Heart right ventricle (tissue), 16 donors: Measurements from ENCODE around the gene HOXA6. TPM values are rescaled to one million over a fixed set of nuclear protein-coding genes. Genes with fewer than 3 reads are reported as not detected.

Experiments
- ATAC-seq, 8 donors: fragments of 200-7000 bp; cut with Tn5 transposase; one replicate each; pipeline ENCODE4 v1.9.1; 2020; ENCODE audit warnings: mild to moderate bottlenecking in 8 of 8, moderate library complexity in 8 of 8, moderate number of reproducible peaks in 1 of 8
- DNase-seq, 2 donors: peaks; one replicate each; pipeline ENCODE4 v3.0.0-alpha.2; 2020
- H3K27ac ChIP-seq, 10 donors: fragments of 200-600 bp; sonication (generic) in 2 of 10; one replicate each; pipeline versions ENCODE4 v1.5.0 to v1.8.0; 2020 to 2022; ENCODE audit warnings: mild to moderate bottlenecking in 3 of 10
- H3K27me3 ChIP-seq, 7 donors: fragments of 200-600 bp; one replicate each; pipeline ENCODE4 v1.8.0; 2021 to 2022; ENCODE audit warnings: mild to moderate bottlenecking in 2 of 7
- H3K36me3 ChIP-seq, 9 donors: fragments of 200-600 bp; sonication (generic) in 1 of 9; one replicate each; pipeline versions ENCODE4 v1.5.0 to v1.8.0; 2020 to 2022; ENCODE audit warnings: mild to moderate bottlenecking in 2 of 9
- H3K4me1 ChIP-seq, 9 donors: fragments of 200-600 bp; sonication (generic) in 1 of 9; one replicate each; pipeline versions ENCODE4 v1.5.0 to v1.8.0; 2020 to 2022; ENCODE audit warnings: mild to moderate bottlenecking in 4 of 9
- H3K4me3 ChIP-seq, 10 donors: fragments of 200-600 bp; sonication (generic) in 2 of 10; one replicate each; pipeline versions ENCODE4 v1.5.0 to v1.8.0; 2020 to 2022; ENCODE audit warnings: mild to moderate bottlenecking in 7 of 10, moderate library complexity in 2 of 10
- H3K9me3 ChIP-seq, 11 donors: fragments of 200-600 bp in 10 of 11; sonication (generic) in 2 of 11; one replicate each; pipeline versions ENCODE4 v1.5.0 to v1.8.0; 2013 to 2022; ENCODE audit warnings: mild to moderate bottlenecking in 2 of 11, control low read depth in 1 of 11, moderate library complexity in 1 of 11
- CTCF ChIP-seq, 9 donors: fragments of 200-600 bp; sonication (generic) in 2 of 9; IDR thresholded peaks; one replicate each; pipeline versions ENCODE4 v1.5.0 to v1.8.0; 2021 to 2022; ENCODE audit warnings: antibody characterized with exemption in 9 of 9, mild to moderate bottlenecking in 5 of 9, moderate library complexity in 1 of 9
- WGBS, 2 donors: extraction: QIAGEN DNeasy Blood & Tissue Kit; methylation state at CpG; one replicate each; pipeline ENCODE4 v1.1.7; 2013; ENCODE audit warnings: inconsistent platforms in 1 of 2; 5-methylcytosine and 5-hydroxymethylcytosine counted together
- intact Hi-C, 10 donors: fragments of 100-400 bp; cut with DNase I; formaldehyde crosslinking; loops; one replicate each; pipeline versions ENCODE4 v1.11.1 to v1.14.2; 2022
- polyA plus RNA-seq, 2 donors: library from polyadenylated mRNA; stranded (reverse); fragments of 200-250 nt; gene quantifications; one replicate each; pipeline ENCODE4 v1.2.3, GENCODE V29; 2013
- total RNA-seq, 10 donors: library from RNA; stranded (reverse); fragmentation: NEBNext Ultra II Directional in 3 of 10; extraction: Animal tissue kit (Norgen Biotek cat#: 25700) in 3 of 10; gene quantifications; one replicate each; pipeline versions ENCODE4 v1.2.1 to v1.2.4, GENCODE V29; 2021 to 2023
- donor health status: Arrhythmogenic right ventricular cardiomyopathy.
- donor health status: ischemic (EF 13 %, LVEDD 7.1; RV severe dilation, severe dysfunction).
- donor health status: healthy with polysubstance abuse.
- donor health status: DM: no; HTN: yes; CAD: no.
- donor health status: DM: no; HTN: no; CAD: no.
- donor health status: ischemic (EF 25% LVEDD 6.9; RV normal size, moderate dysfunction).
- donor health status: ischemic (EF 25% LVEDD 5.7; RV mildly dilated, moderate dysfunction).
- donor health status: healthy.
- donor health status: DM: yes; HTN: yes; CAD: no.
- donor health status: Ischemic cardiomyopathy.
- donor health status: ischemic (EF 35%, LVEDD 5.7; RV mildly dilated, moderate dysfunction).
- donor health status: nonischemic (EF 11% LVEDD 7.7; RV severe dilation, severe dysfunction).
- donor health status: DM: yes; HTN: yes; CAD: no.
- donor health status: PGD.
- donor health status: ischemic (EF 29% LVEDD 5.4; RV normal size, mild dysfunction).
- donor health status: nonischemic (EF 23%, LVEDD 6.1; RV moderate dilation, normal function).

Gene HOXA6
- total and polyA plus RNA-seq, 12 donors, result not detected

GRCh38 chr7:27149842-27150567 lies 2.4 kb upstream of the HOXA6 start:
- Histone ChIP-seq H3K4me1 (peaks cover 0 to 56% (median 36%) of the 10 kb centered on the region in 9 donors), H3K4me3 (peak overlapping the region in 4 of 10 donors; percentile 16 to 47 (median 28)), H3K27ac (no peak overlapping the region), H3K36me3 (no peaks in the 10 kb centered on the region), H3K27me3 (peaks cover 64 to 100% (median 100%) of the 10 kb centered on the region in 7 donors), H3K9me3 (no peaks in the 10 kb centered on the region)
- peak in 1 of 8 donors; percentile 26 for ATAC-seq
- TF ChIP-seq CTCF (IDR thresholded peaks at IDR 0.05), result no peak
- WGBS, 2 donors, result 29 to 31% methylated on average over 13 of the region's 13 CpGs
- DNase-seq, result no peak
- intact Hi-C loops, result loop anchor here in 4 of 10 donors (10.0 kb wide), 4 partner anchors 295 to 1295 kb away; no protein-coding TSS in a partner anchor

GRCh38 chr7:27148756-27149641 lies 1.4 kb upstream of the HOXA6 start:
- WGBS, 2 donors, result 23 to 25% methylated on average over 30 of the region's 30 CpGs
- no peak for TF ChIP-seq CTCF (IDR thresholded peaks at IDR 0.05)
- Histone ChIP-seq H3K27ac (no peak overlapping the region), H3K4me3 (no peak overlapping the region), H3K9me3 (no peaks in the 10 kb centered on the region), H3K27me3 (peaks cover 64 to 100% (median 100%) of the 10 kb centered on the region in 7 donors), H3K4me1 (peaks cover 0 to 60% (median 38%) of the 10 kb centered on the region in 9 donors), H3K36me3 (no peaks in the 10 kb centered on the region)
- no peak for DNase-seq
- ATAC-seq, result no peak
- intact Hi-C loops, result no loop called here

GRCh38 chr7:27148031-27148755 lies 619 bp upstream of the HOXA6 start:
- no peak for ATAC-seq
- H3K4me3 ChIP-seq, result peak overlapping the region in 7 of 10 donors; percentile 8 to 37 (median 31)
- WGBS, 2 donors, result 10% methylated on average over 28 of the region's 28 CpGs
- no peak for DNase-seq
- TF ChIP-seq CTCF (IDR thresholded peaks at IDR 0.05), result no peak
- H3K9me3 ChIP-seq, result no peaks in the 10 kb centered on the region
- H3K36me3 ChIP-seq, result no peaks in the 10 kb centered on the region
- peaks cover 0 to 68% (median 43%) of the 10 kb centered on the region in 9 donors for H3K4me1 ChIP-seq
- intact Hi-C loops, result no loop called here
- peaks cover 64 to 100% (median 100%) of the 10 kb centered on the region in 7 donors for H3K27me3 ChIP-seq
- no peak overlapping the region for H3K27ac ChIP-seq
